Measurements from ENCODE around the gene CYP27B1. TPM values are rescaled to one million over a fixed set of nuclear protein-coding genes. Genes with fewer than 3 reads are reported as not detected.

Gene CYP27B1
- total RNA-seq, 1 experiment from 2014 or later, result 11.6 TPM

- Histone ChIP-seq H2AFZ (ENCODE audit: low read depth, low read length, poor library complexity, severe bottlenecking) (peak overlapping the region; percentile 70), H3K27me3 (ENCODE audit: insufficient read depth, low read length) (no peaks in the 10 kb centered on the region), H3K36me3 (ENCODE audit: control insufficient read depth in 1 of 2, insufficient read depth in 2 of 2, low read length in 2 of 2) (peaks cover 9 to 14% of the 10 kb centered on the region in 2 experiments; a peak in 3 of 4 replicates), H4K20me1 (ENCODE audit: insufficient read depth) (no peaks in the 10 kb centered on the region), H3K27ac (ENCODE audit: low read depth, low read length) (peak overlapping the region; percentile 76), H3K9me3 (ENCODE audit: control insufficient read depth in 1 of 2, insufficient read depth in 1 of 2, low read depth in 1 of 2, low read length in 2 of 2) (no peaks in the 10 kb centered on the region), H3K79me2 (ENCODE audit: insufficient read depth, low read length) (peaks cover 4% of the 10 kb centered on the region), H3K4me2 (ENCODE audit: low read length) (peak overlapping the region; percentile 91), H3K4me1 (ENCODE audit: control insufficient read depth in 1 of 2, insufficient read depth in 2 of 2, low read length in 2 of 2) (peaks cover 10 to 36% of the 10 kb centered on the region in 2 experiments; a peak in 3 of 4 replicates), H3K9me2 (ENCODE audit: insufficient read depth) (no peaks in the 10 kb centered on the region), H3K9ac (ENCODE audit: low read length) (peak overlapping the region; percentile 90), H3K4me3 (replicated peaks in 1 of 2; ENCODE audit: low read depth in 1 of 2, low read length in 2 of 2) (peak overlapping the region; percentile 69 to 76)
- DNase-seq (ENCODE audit: low read depth, low spot score) (peak; percentile 92), ATAC-seq (peak; percentile 61)
- TF ChIP-seq ATF3 (IDR thresholded peaks at IDR 0.05) (no peak), POLR2AphosphoS5 (IDR thresholded peaks at IDR 0.05; ENCODE audit: low read depth, low read length) (peak; percentile 58), POLR2A (IDR thresholded peaks at IDR 0.05; ENCODE audit: borderline replicate concordance, extremely low read depth, insufficient read depth, insufficient read length) (peak; percentile 1)
- intact Hi-C loops (cut with micrococcal nuclease), result no loop called here
- BruUV-seq (replicated peaks), result TSS peak; percentile 32
- ChIA-PET POLR2A (interaction anchor here (0.7 to 1.6 kb wide), 6 partner anchors 12 to 145 kb away, joined by 3 to 7 read pairs (median 4); partner anchors contain the start of genes EEF1AKMT3 and METTL1), CTCF (interaction anchor here (0.9 to 1.7 kb wide), 6 partner anchors 10 to 161 kb away, joined by 3 to 11 read pairs (median 4); no protein-coding TSS in a partner anchor), RAD21 (ENCODE audit: low non-redundant PET in 1 of 2, low total read pairs in 2 of 2, uncharacterized antibody in 2 of 2, unreplicated experiment in 2 of 2) (interaction anchor here (0.7 to 1.2 kb wide), 2 partner anchors 103 to 165 kb away, joined by 3 read pairs; no protein-coding TSS in a partner anchor)
These were observed 22.6 kb downstream of the CYP27B1 start for GRCh38 chr12:57744194-57744776.

GRCh38 chr12:57743769-57744168 is 23.1 kb downstream of the CYP27B1 start:
- no peaks in the 10 kb centered on the region for H3K9me3 ChIP-seq (ENCODE audit: control insufficient read depth in 1 of 2, insufficient read depth in 1 of 2, low read depth in 1 of 2, low read length in 2 of 2)
- no peaks in the 10 kb centered on the region for H3K9me2 ChIP-seq (ENCODE audit: insufficient read depth)
- ChIA-PET RAD21 (ENCODE audit: low non-redundant PET in 1 of 2, low total read pairs in 2 of 2, uncharacterized antibody in 2 of 2, unreplicated experiment in 2 of 2) (interaction anchor here in 1 of 2 experiments (1.2 kb wide), 1 partner anchor 103 kb away, joined by 3 read pairs; no protein-coding TSS in a partner anchor), POLR2A (interaction anchor here (1.0 to 1.6 kb wide), 4 partner anchors 13 to 107 kb away, joined by 4 to 7 read pairs (median 6); no protein-coding TSS in a partner anchor), CTCF (interaction anchor here (0.9 to 1.7 kb wide), 3 partner anchors 13 to 18 kb away, joined by 3 to 11 read pairs (median 10); no protein-coding TSS in a partner anchor)
- peak overlapping the region; percentile 91 for H3K4me2 ChIP-seq (ENCODE audit: low read length)
- H2AFZ ChIP-seq (ENCODE audit: low read depth, low read length, poor library complexity, severe bottlenecking), result no peak overlapping the region
- intact Hi-C loops (cut with micrococcal nuclease), result loop anchor here (2.0 kb wide), 1 partner anchor 17 kb away; no protein-coding TSS in a partner anchor
- H3K27me3 ChIP-seq (ENCODE audit: insufficient read depth, low read length), result no peaks in the 10 kb centered on the region
- peak overlapping the region; percentile 90 for H3K9ac ChIP-seq (ENCODE audit: low read length)
- no peaks in the 10 kb centered on the region for H3K79me2 ChIP-seq (ENCODE audit: insufficient read depth, low read length)
- H3K4me1 ChIP-seq (ENCODE audit: control insufficient read depth in 1 of 2, insufficient read depth in 2 of 2, low read length in 2 of 2), result peaks cover 10 to 36% of the 10 kb centered on the region in 2 experiments; a peak in 3 of 4 replicates
- peaks cover 5 to 9% of the 10 kb centered on the region in 2 experiments; a peak in 3 of 4 replicates for H3K36me3 ChIP-seq (ENCODE audit: control insufficient read depth in 1 of 2, insufficient read depth in 2 of 2, low read length in 2 of 2)
- ATAC-seq (no peak), DNase-seq (ENCODE audit: low read depth, low spot score) (no peak)
- BruUV-seq (replicated peaks), result no TSS peak
- H4K20me1 ChIP-seq (ENCODE audit: insufficient read depth), result no peaks in the 10 kb centered on the region
- TF ChIP-seq EZH2 (IDR thresholded peaks at IDR 0.05), result no peak
- TF ChIP-seq MAX (IDR thresholded peaks at IDR 0.05), result no peak
- no peak for TF ChIP-seq CTCF (IDR thresholded peaks at IDR 0.05 in 2 of 3, conservative IDR thresholded peaks at IDR 0.05 in 1 of 3; ENCODE audit: borderline replicate concordance in 1 of 3, insufficient read depth in 1 of 3, low read depth in 2 of 3, low read length in 2 of 3)
- no peak for TF ChIP-seq CBX3 (IDR thresholded peaks at IDR 0.05; ENCODE audit: low read depth)
- no peak for TF ChIP-seq ZNF274 (IDR thresholded peaks at IDR 0.05; ENCODE audit: low read depth, low read length)
- no peak for TF ChIP-seq TCF7L2 (IDR thresholded peaks at IDR 0.05; ENCODE audit: borderline replicate concordance, extremely low read depth, insufficient read depth, insufficient read length)
- no peak for TF ChIP-seq ELF1 (IDR thresholded peaks at IDR 0.05; ENCODE audit: borderline replicate concordance, low read depth)
- TF ChIP-seq CEBPB (IDR thresholded peaks at IDR 0.05; ENCODE audit: low read depth), result no peak
- TF ChIP-seq JUND (IDR thresholded peaks at IDR 0.05), result no peak
- no peak for TF ChIP-seq EZH2phosphoT487 (IDR thresholded peaks at IDR 0.05; ENCODE audit: borderline replicate concordance)
- TF ChIP-seq SIN3A (IDR thresholded peaks at IDR 0.05; ENCODE audit: low read depth), result no peak
- TF ChIP-seq EGR1 (IDR thresholded peaks at IDR 0.05; ENCODE audit: low read depth), result no peak
- no peak for TF ChIP-seq RAD21 (IDR thresholded peaks at IDR 0.05; ENCODE audit: low read depth)
- no peak for TF ChIP-seq FOSL1 (IDR thresholded peaks at IDR 0.05; ENCODE audit: low read depth)
- no peak for TF ChIP-seq SRF (IDR thresholded peaks at IDR 0.05; ENCODE audit: low read depth)
- peak overlapping the region; percentile 76; the same call in 1 of the 2 replicates for H3K27ac ChIP-seq (ENCODE audit: low read depth, low read length)
- peak overlapping the region; percentile 69 to 76 for H3K4me3 ChIP-seq (replicated peaks in 1 of 2; ENCODE audit: low read depth in 1 of 2, low read length in 2 of 2)

Measured in HCT116 (cell line).